Stimulated activated CD8-positive, alpha-beta memory T cell treated with anti-CD3 and anti-CD28 coated beads, Interleukin-2, amount 100 ng/mL, for 48 hours (primary cell): ENCODE results near the gene NSD1.
"Not testable (repeated sequence)": the region's sequence is repeated elsewhere in the genome, so short reads cannot be mapped to it uniquely, and the experiment has no call there.

Source experiments
- DNase-seq, 2 donors: peaks; one replicate each; pipeline ENCODE4 v3.0.0-alpha.2; 2020; ENCODE audit warnings: low read depth in 2 of 2

Gene NSD1

GRCh38 chr5:177130211-177131018 is 3.2 kb upstream of the NSD1 start:
- no peak for DNase-seq

GRCh38 chr5:177131019-177131320 is 2.6 kb upstream of the NSD1 start:
- DNase-seq: no peak

GRCh38 chr5:177131352-177132135 is 2.0 kb upstream of the NSD1 start:
- no peak for DNase-seq

- DNase-seq: no peak
Measured at GRCh38 chr5:177132136-177133095, 1.2 kb upstream of the NSD1 start.

GRCh38 chr5:177133853-177134696 is 502 bp downstream of the NSD1 start:
- peak; percentile 22 to 25 for DNase-seq

- no peak for DNase-seq
Measured at GRCh38 chr5:177134697-177135225, 1.2 kb downstream of the NSD1 start.

GRCh38 chr5:177140312-177140711 is 6.7 kb downstream of the NSD1 start:
- DNase-seq: no peak

GRCh38 chr5:177141496-177141895 is 7.9 kb downstream of the NSD1 start:
- DNase-seq: no peak

GRCh38 chr5:177142098-177142611 is 8.6 kb downstream of the NSD1 start:
- DNase-seq: no peak

GRCh38 chr5:177142778-177143177 is 9.2 kb downstream of the NSD1 start:
- DNase-seq: no peak

- DNase-seq: no peak
Measured at GRCh38 chr5:177146891-177147638, 13.5 kb downstream of the NSD1 start.

GRCh38 chr5:177150061-177150460 is 16.5 kb downstream of the NSD1 start:
- not testable (repeated sequence) for DNase-seq

- DNase-seq: no peak
Measured at GRCh38 chr5:177154003-177154643, 20.6 kb downstream of the NSD1 start.

- no peak for DNase-seq
Measured at GRCh38 chr5:177162379-177162778, 28.8 kb downstream of the NSD1 start.

GRCh38 chr5:177163500-177163899 is 29.9 kb downstream of the NSD1 start:
- DNase-seq: no peak

- DNase-seq: no peak
Measured at GRCh38 chr5:177169271-177169670, 35.7 kb downstream of the NSD1 start.

GRCh38 chr5:177171961-177172360 is 38.4 kb downstream of the NSD1 start:
- no peak for DNase-seq

- no peak for DNase-seq
Measured at GRCh38 chr5:177175336-177175735, 41.8 kb downstream of the NSD1 start.

- DNase-seq: no peak
Measured at GRCh38 chr5:177176175-177176711, 42.7 kb downstream of the NSD1 start.
